Choroid plexus epithelial cell (primary cell): ENCODE results near the gene TNRC6C.
"Not testable (repeated sequence)": the region's sequence is repeated elsewhere in the genome, so short reads cannot be mapped to it uniquely, and the experiment has no call there.

Source experiments
- DNase-seq: peaks from one replicate; pipeline ENCODE4 v3.0.0-alpha.2; 2010; ENCODE audit warnings: low read depth
- H3K4me3 ChIP-seq: 2 replicates; pipeline ENCODE4 v1.5.1; 2011; ENCODE audit warnings: low read depth, mild to moderate bottlenecking, control low read depth, low read length, moderate library complexity
- CTCF ChIP-seq: conservative IDR thresholded peaks from 2 replicates; pipeline ENCODE4 v1.5.1; 2011; ENCODE audit warnings: low read depth, mild to moderate bottlenecking, control low read depth, inconsistent platforms, low read length, moderate library complexity

TNRC6C gene

GRCh38 chr17:78114831-78115723, 156.6 kb downstream of the TNRC6C start:
- no peak overlapping the region for H3K4me3 ChIP-seq
- DNase-seq = no peak
- TF ChIP-seq CTCF = no peak

- not testable (repeated sequence) for H3K4me3 ChIP-seq, DNase-seq
Measured at GRCh38 chr17:78115803-78116202, 157.3 kb downstream of the TNRC6C start.

- DNase-seq = no peak
- no peak overlapping the region for H3K4me3 ChIP-seq
- TF ChIP-seq CTCF = no peak
Measured at GRCh38 chr17:78116411-78116810, 157.9 kb downstream of the TNRC6C start.

- DNase-seq = no peak
- TF ChIP-seq CTCF = peak; percentile 39
- no peak overlapping the region for H3K4me3 ChIP-seq
Measured at GRCh38 chr17:78117027-78117981, 158.8 kb downstream of the TNRC6C start.

GRCh38 chr17:78118801-78119241, 160.3 kb downstream of the TNRC6C start:
- TF ChIP-seq CTCF = no peak
- H3K4me3 ChIP-seq = no peak overlapping the region
- DNase-seq = no peak

GRCh38 chr17:78120537-78120936, 162.0 kb downstream of the TNRC6C start:
- TF ChIP-seq CTCF = no peak
- no peak for DNase-seq
- H3K4me3 ChIP-seq = no peak overlapping the region
